Measurements from ENCODE around the gene LAD1. TPM values are rescaled to one million over a fixed set of nuclear protein-coding genes. Genes with fewer than 3 reads are reported as not detected.

The LAD1 gene
- total RNA-seq, 1 donor from 2014 or later: 3.1 TPM

GRCh38 chr1:201347498-201348210 lies 51.5 kb downstream of the LAD1 start:
- H3K9ac ChIP-seq (ENCODE audit: low read depth in 1 of 3, low read length in 3 of 3): no peak overlapping the region
- no peaks in the 10 kb centered on the region for H3K36me3 ChIP-seq (ENCODE audit: control insufficient read depth in 3 of 3, insufficient read depth in 3 of 3, low read length in 3 of 3)
- H3K27ac ChIP-seq (ENCODE audit: low read depth, low read length): no peak overlapping the region
- peaks cover 0 to 9% (median 6%) of the 10 kb centered on the region in 3 donors for H3K27me3 ChIP-seq (ENCODE audit: control insufficient read depth in 3 of 3, insufficient read depth in 3 of 3, low read length in 3 of 3)
- H3K4me1 ChIP-seq (ENCODE audit: control insufficient read depth in 3 of 3, insufficient read depth in 3 of 3, low read length in 3 of 3): no peaks in the 10 kb centered on the region
- no peaks in the 10 kb centered on the region for H3K9me3 ChIP-seq (ENCODE audit: control insufficient read depth in 3 of 3, low read length in 3 of 3)
- no peak overlapping the region for H3K4me3 ChIP-seq (ENCODE audit: low read length in 3 of 3)

GRCh38 chr1:201346987-201347386 lies 52.1 kb downstream of the LAD1 start:
- Histone ChIP-seq H3K27ac (ENCODE audit: low read depth, low read length) (no peak overlapping the region), H3K9ac (ENCODE audit: low read depth in 1 of 3, low read length in 3 of 3) (no peak overlapping the region), H3K9me3 (ENCODE audit: control insufficient read depth in 3 of 3, low read length in 3 of 3) (no peaks in the 10 kb centered on the region), H3K36me3 (ENCODE audit: control insufficient read depth in 3 of 3, insufficient read depth in 3 of 3, low read length in 3 of 3) (no peaks in the 10 kb centered on the region), H3K4me1 (ENCODE audit: control insufficient read depth in 3 of 3, insufficient read depth in 3 of 3, low read length in 3 of 3) (no peaks in the 10 kb centered on the region), H3K4me3 (ENCODE audit: low read length in 3 of 3) (no peak overlapping the region), H3K27me3 (ENCODE audit: control insufficient read depth in 3 of 3, insufficient read depth in 3 of 3, low read length in 3 of 3) (peaks cover 0 to 9% (median 6%) of the 10 kb centered on the region in 3 donors)

GRCh38 chr1:201346337-201346939 lies 52.7 kb downstream of the LAD1 start:
- H3K27ac ChIP-seq (ENCODE audit: low read depth, low read length): no peak overlapping the region
- H3K4me3 ChIP-seq (ENCODE audit: low read length in 3 of 3): no peak overlapping the region
- H3K9ac ChIP-seq (ENCODE audit: low read depth in 1 of 3, low read length in 3 of 3): no peak overlapping the region
- peaks cover 0 to 9% (median 6%) of the 10 kb centered on the region in 3 donors for H3K27me3 ChIP-seq (ENCODE audit: control insufficient read depth in 3 of 3, insufficient read depth in 3 of 3, low read length in 3 of 3)
- no peaks in the 10 kb centered on the region for H3K36me3 ChIP-seq (ENCODE audit: control insufficient read depth in 3 of 3, insufficient read depth in 3 of 3, low read length in 3 of 3)
- H3K9me3 ChIP-seq (ENCODE audit: control insufficient read depth in 3 of 3, low read length in 3 of 3): no peaks in the 10 kb centered on the region
- no peaks in the 10 kb centered on the region for H3K4me1 ChIP-seq (ENCODE audit: control insufficient read depth in 3 of 3, insufficient read depth in 3 of 3, low read length in 3 of 3)

- no peak overlapping the region for H3K9ac ChIP-seq (ENCODE audit: low read depth in 1 of 3, low read length in 3 of 3)
- H3K36me3 ChIP-seq (ENCODE audit: control insufficient read depth in 3 of 3, insufficient read depth in 3 of 3, low read length in 3 of 3): no peaks in the 10 kb centered on the region
- H3K4me1 ChIP-seq (ENCODE audit: control insufficient read depth in 3 of 3, insufficient read depth in 3 of 3, low read length in 3 of 3): no peaks in the 10 kb centered on the region
- H3K4me3 ChIP-seq (ENCODE audit: low read length in 3 of 3): no peak overlapping the region
- H3K27me3 ChIP-seq (ENCODE audit: control insufficient read depth in 3 of 3, insufficient read depth in 3 of 3, low read length in 3 of 3): peaks cover 0 to 6% (median 6%) of the 10 kb centered on the region in 3 donors
- H3K27ac ChIP-seq (ENCODE audit: low read depth, low read length): no peak overlapping the region
- H3K9me3 ChIP-seq (ENCODE audit: control insufficient read depth in 3 of 3, low read length in 3 of 3): peaks cover 0 to 4% (median 0%) of the 10 kb centered on the region in 3 donors
Measured at GRCh38 chr1:201345081-201345355, 54.1 kb downstream of the LAD1 start.

GRCh38 chr1:201344206-201345080 lies 54.7 kb downstream of the LAD1 start:
- Histone ChIP-seq H3K27ac (ENCODE audit: low read depth, low read length) (no peak overlapping the region), H3K9ac (ENCODE audit: low read depth in 1 of 3, low read length in 3 of 3) (no peak overlapping the region), H3K36me3 (ENCODE audit: control insufficient read depth in 3 of 3, insufficient read depth in 3 of 3, low read length in 3 of 3) (no peaks in the 10 kb centered on the region), H3K4me1 (ENCODE audit: control insufficient read depth in 3 of 3, insufficient read depth in 3 of 3, low read length in 3 of 3) (no peaks in the 10 kb centered on the region), H3K27me3 (ENCODE audit: control insufficient read depth in 3 of 3, insufficient read depth in 3 of 3, low read length in 3 of 3) (peaks cover 0 to 6% (median 6%) of the 10 kb centered on the region in 3 donors), H3K4me3 (ENCODE audit: low read length in 3 of 3) (no peak overlapping the region), H3K9me3 (ENCODE audit: control insufficient read depth in 3 of 3, low read length in 3 of 3) (peaks cover 0 to 4% (median 0%) of the 10 kb centered on the region in 3 donors)

GRCh38 chr1:201341377-201341776 lies 57.7 kb downstream of the LAD1 start:
- no peak overlapping the region for H3K9ac ChIP-seq (ENCODE audit: low read depth in 1 of 3, low read length in 3 of 3)
- no peak overlapping the region for H3K4me3 ChIP-seq (ENCODE audit: low read length in 3 of 3)

GRCh38 chr1:201336711-201337450 lies 62.2 kb downstream of the LAD1 start:
- H3K9me3 ChIP-seq (ENCODE audit: control insufficient read depth in 3 of 3, low read length in 3 of 3): peaks cover 0 to 4% (median 0%) of the 10 kb centered on the region in 3 donors
- no peak overlapping the region for H3K27ac ChIP-seq (ENCODE audit: low read depth, low read length)
- no peaks in the 10 kb centered on the region for H3K36me3 ChIP-seq (ENCODE audit: control insufficient read depth in 3 of 3, insufficient read depth in 3 of 3, low read length in 3 of 3)
- no peak overlapping the region for H3K4me3 ChIP-seq (ENCODE audit: low read length in 3 of 3)
- no peaks in the 10 kb centered on the region for H3K27me3 ChIP-seq (ENCODE audit: control insufficient read depth in 3 of 3, insufficient read depth in 3 of 3, low read length in 3 of 3)
- H3K9ac ChIP-seq (ENCODE audit: low read depth in 1 of 3, low read length in 3 of 3): no peak overlapping the region
- H3K4me1 ChIP-seq (ENCODE audit: control insufficient read depth in 3 of 3, insufficient read depth in 3 of 3, low read length in 3 of 3): peaks cover 0 to 4% (median 0%) of the 10 kb centered on the region in 3 donors

More at GRCh38 chr1:201341377-201341776, 57.7 kb downstream of the LAD1 start:
- H3K9me3 ChIP-seq (ENCODE audit: control insufficient read depth in 3 of 3, low read length in 3 of 3): peaks cover 0 to 4% (median 0%) of the 10 kb centered on the region in 3 donors
- H3K36me3 ChIP-seq (ENCODE audit: control insufficient read depth in 3 of 3, insufficient read depth in 3 of 3, low read length in 3 of 3): no peaks in the 10 kb centered on the region
- H3K4me1 ChIP-seq (ENCODE audit: control insufficient read depth in 3 of 3, insufficient read depth in 3 of 3, low read length in 3 of 3): no peaks in the 10 kb centered on the region
- no peak overlapping the region for H3K27ac ChIP-seq (ENCODE audit: low read depth, low read length)
- H3K27me3 ChIP-seq (ENCODE audit: control insufficient read depth in 3 of 3, insufficient read depth in 3 of 3, low read length in 3 of 3): peaks cover 0 to 2% (median 0%) of the 10 kb centered on the region in 3 donors

- Histone ChIP-seq H3K4me3 (ENCODE audit: low read length in 3 of 3) (no peak overlapping the region), H3K4me1 (ENCODE audit: control insufficient read depth in 3 of 3, insufficient read depth in 3 of 3, low read length in 3 of 3) (peaks cover 0 to 4% (median 0%) of the 10 kb centered on the region in 3 donors), H3K27ac (ENCODE audit: low read depth, low read length) (no peak overlapping the region), H3K9ac (ENCODE audit: low read depth in 1 of 3, low read length in 3 of 3) (no peak overlapping the region), H3K9me3 (ENCODE audit: control insufficient read depth in 3 of 3, low read length in 3 of 3) (no peaks in the 10 kb centered on the region), H3K27me3 (ENCODE audit: control insufficient read depth in 3 of 3, insufficient read depth in 3 of 3, low read length in 3 of 3) (no peaks in the 10 kb centered on the region), H3K36me3 (ENCODE audit: control insufficient read depth in 3 of 3, insufficient read depth in 3 of 3, low read length in 3 of 3) (no peaks in the 10 kb centered on the region)
Measured at GRCh38 chr1:201335901-201336300, 63.2 kb downstream of the LAD1 start.

GRCh38 chr1:201335174-201335870 lies 63.8 kb downstream of the LAD1 start:
- no peak overlapping the region for H3K27ac ChIP-seq (ENCODE audit: low read depth, low read length)
- no peak overlapping the region for H3K4me3 ChIP-seq (ENCODE audit: low read length in 3 of 3)
- H3K9ac ChIP-seq (ENCODE audit: low read depth in 1 of 3, low read length in 3 of 3): no peak overlapping the region
- no peaks in the 10 kb centered on the region for H3K9me3 ChIP-seq (ENCODE audit: control insufficient read depth in 3 of 3, low read length in 3 of 3)
- no peaks in the 10 kb centered on the region for H3K27me3 ChIP-seq (ENCODE audit: control insufficient read depth in 3 of 3, insufficient read depth in 3 of 3, low read length in 3 of 3)
- no peaks in the 10 kb centered on the region for H3K36me3 ChIP-seq (ENCODE audit: control insufficient read depth in 3 of 3, insufficient read depth in 3 of 3, low read length in 3 of 3)
- peaks cover 0 to 4% (median 3%) of the 10 kb centered on the region in 3 donors for H3K4me1 ChIP-seq (ENCODE audit: control insufficient read depth in 3 of 3, insufficient read depth in 3 of 3, low read length in 3 of 3)

Measured in skeletal muscle tissue (tissue), 4 donors.